ACHN (cell line): ENCODE results near the gene PTPRG.

ENCODE experiments used
- DNase-seq: peaks from one replicate; pipeline ENCODE4 v3.0.0-alpha.2; 2015
- in situ Hi-C: cut with HindIII; loops from 2 replicates; pipeline ENCODE4 v1.10.0; 2017; ENCODE audit warnings: low sequenced_read_pairs, low pct_ligation_motif_present, low pct_unique_long_range_greater_than_20kb

PTPRG gene

GRCh38 chr3:61579685-61580084, 18.3 kb downstream of the PTPRG start:
- in situ Hi-C loops = no loop called here
- DNase-seq = no peak

DNA sequence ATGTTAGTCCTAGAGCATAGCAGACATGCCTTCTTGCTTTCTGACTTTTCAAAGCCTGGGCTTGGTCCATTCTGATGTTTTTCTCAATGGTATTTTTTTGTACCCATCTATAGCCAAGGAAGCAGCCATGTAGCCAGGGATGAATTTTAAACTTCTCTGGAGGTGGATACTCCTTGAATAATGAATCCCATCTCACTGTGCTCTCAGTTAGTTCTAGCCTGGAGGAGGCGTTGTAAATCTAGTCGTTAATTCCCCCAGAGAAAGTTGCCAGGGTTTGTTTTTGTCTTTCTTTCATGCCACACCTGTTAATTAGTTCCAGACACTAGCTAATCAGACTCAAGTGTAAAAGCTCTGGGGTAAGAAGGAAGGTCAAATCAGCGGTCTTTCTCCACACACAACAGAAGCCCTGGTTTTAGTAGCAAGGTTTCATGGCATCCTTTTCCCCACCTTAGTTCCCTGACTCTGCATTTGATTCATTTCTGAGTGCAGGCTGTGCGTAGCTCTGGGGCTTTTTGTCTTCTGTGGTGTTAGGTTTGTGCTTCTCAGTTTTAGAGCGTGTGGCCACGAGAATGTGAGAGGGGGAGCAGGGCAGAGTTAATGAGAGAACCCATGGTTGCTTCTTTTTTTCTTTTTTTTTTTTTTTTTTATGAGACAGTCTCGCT, 19.7 kb downstream of the PTPRG start:
- no peak for DNase-seq
- in situ Hi-C loops = no loop called here

DNA sequence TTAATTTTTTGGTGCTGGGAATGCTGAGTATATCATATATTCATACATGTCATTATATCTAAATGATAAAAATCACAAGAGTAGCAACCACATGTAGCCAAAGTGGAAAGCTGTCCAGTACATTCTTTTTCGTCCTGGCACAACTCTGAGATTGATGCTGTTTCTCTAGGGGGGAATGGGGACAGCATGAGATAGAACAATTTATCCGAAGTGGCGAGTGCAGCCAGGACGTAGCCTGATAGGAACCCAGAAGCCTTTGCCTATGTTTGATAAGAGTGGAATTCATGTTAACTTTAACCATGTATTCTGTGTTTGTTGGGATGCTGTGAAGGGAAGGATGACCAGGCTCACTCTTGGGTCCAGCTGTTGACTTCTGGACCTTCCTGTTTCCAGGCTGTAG, 20.9 kb downstream of the PTPRG start:
- in situ Hi-C loops = no loop called here
- DNase-seq = no peak

GRCh38 chr3:61582846-61583245, 21.5 kb downstream of the PTPRG start:
- DNase-seq = no peak
- in situ Hi-C loops = no loop called here

DNA sequence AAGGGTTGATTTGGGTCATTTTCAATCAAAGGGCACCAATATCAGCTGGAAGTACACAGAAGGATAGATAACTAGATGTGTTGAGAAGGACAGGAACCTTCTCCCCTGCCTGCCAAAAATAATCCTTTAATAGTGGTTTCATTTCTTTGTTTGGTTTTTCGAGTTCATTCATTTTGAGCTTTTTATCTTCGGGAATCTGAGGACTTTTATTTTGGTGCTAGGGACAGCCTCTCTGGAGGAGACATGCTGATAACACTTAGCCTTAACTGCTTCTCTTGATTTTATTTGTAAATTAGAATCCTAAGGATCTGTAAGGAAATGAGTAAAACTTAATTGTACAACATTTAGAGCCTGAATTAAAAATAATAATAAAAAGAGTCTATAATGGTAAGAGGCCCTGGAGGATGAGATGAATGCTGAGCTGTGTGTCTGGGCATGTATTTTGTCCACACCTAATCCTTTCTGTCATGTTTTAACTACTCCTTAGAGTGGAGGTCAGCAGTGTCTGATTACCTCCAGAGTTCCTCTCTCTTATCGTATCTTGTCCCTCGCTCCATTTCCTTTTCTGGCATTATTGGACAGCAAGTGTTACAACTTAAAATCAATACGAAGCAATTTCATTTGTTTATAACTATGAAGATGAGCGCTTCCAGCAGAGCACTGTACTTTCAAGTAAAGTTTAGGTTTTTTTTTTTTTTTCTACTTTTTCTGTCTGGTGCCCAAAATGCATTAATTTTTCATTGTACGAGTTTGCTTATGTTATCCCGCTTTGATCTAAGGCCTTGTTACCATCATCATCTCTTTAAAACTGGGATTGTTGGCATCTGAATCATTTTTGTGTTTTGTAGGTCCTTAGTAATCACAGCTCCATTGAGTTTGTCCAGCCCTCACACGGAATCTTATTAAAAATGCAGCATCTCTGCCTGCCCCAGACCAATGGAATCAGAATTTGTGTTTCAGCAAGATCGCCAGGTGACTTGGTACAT, 22.8 kb downstream of the PTPRG start:
- in situ Hi-C loops = no loop called here

GRCh38 chr3:61589856-61590255, 28.5 kb downstream of the PTPRG start:
- in situ Hi-C loops = no loop called here
- peak; percentile 33 for DNase-seq

More for the DNA sequence above, 22.8 kb downstream of the PTPRG start:
- DNase-seq = no peak

GRCh38 chr3:61591300-61591699, 29.9 kb downstream of the PTPRG start:
- DNase-seq = no peak
- in situ Hi-C loops = no loop called here

GRCh38 chr3:61593446-61594029, 32.2 kb downstream of the PTPRG start:
- DNase-seq = no peak
- in situ Hi-C loops = no loop called here

DNA sequence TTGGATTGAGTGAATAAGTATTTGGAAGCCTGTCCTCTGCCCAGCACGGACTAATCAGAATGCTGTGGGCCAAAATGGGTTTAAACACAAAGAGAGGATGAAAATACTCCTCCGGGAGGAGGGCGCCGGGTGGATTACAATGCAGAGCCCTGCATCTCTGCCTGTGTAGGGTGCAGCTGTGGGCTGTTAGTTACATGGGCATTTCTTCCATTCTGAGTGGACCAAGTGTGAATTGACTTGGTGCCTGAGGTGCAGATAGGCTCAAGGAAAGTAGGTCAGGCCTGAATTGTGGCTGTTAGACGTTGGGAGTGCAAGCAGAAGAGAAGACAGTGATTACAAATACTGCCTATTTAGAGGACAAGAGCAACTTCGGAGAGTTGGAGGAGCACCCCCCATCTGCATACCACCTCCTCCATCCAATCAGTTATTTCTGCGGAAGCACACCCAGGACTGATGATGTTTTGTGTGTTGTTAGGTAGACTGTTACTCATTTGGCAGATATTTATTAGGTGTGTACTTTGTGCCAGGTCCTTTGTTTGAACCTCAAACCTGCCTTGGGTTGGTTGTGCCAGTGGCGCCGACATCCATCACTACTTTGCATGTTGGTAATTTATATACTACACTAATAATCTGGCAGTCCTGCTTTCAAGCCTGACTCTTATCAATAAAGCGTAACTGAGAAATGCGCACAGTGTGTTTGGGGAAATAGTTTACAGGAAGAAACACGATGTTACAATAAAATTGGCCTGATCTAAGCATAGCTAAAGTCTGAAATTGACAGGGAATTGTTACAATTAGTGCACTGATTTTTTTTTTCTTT, 33.0 kb downstream of the PTPRG start:
- in situ Hi-C loops = no loop called here
- DNase-seq = no peak

- no peak for DNase-seq
- in situ Hi-C loops = no loop called here
These were observed 33.6 kb downstream of the PTPRG start for GRCh38 chr3:61594964-61595285.

DNA sequence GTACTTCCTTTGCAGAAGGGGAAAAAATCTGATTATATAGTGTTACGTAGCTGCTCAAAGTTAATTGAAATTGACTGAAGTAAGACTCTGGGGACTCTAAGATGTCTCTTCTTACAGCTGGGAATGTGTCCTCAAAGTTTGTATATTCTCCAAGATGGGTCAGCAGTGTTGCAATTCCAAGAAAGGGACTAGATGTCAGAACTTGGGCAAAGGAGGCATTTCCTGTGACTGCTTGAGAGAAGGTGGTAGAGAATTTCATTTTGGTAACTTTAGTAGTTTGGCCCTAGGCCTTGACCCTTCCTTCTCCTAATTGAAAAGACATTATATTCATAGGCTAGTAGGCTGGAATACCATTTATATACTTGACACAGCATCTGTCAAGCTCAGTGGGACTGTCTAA, 33.9 kb downstream of the PTPRG start:
- in situ Hi-C loops = no loop called here

GRCh38 chr3:61595826-61596225, 34.5 kb downstream of the PTPRG start:
- in situ Hi-C loops = no loop called here

More for the DNA sequence above, 33.9 kb downstream of the PTPRG start:
- no peak for DNase-seq

DNA sequence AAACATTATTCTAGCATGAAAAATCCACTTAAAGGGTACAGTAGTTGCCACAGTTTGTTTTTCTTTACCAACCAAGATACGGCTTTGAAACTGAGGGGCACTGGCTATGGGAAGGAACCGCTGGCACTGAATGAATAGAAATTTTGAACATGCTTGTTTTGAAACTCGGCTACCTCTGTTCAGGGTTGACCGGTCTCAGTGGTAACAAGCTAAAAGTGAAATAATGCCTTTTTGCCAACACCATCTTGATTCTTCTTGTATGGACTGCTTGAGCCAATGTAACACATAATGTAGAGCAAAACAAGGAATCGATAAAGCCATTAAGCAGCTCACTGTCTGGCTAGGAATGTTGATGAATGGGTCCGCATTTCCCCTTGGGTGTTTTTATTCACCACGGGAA, 36.5 kb downstream of the PTPRG start:
- in situ Hi-C loops = no loop called here
- DNase-seq = no peak

More at GRCh38 chr3:61595826-61596225, 34.5 kb downstream of the PTPRG start:
- no peak for DNase-seq

- in situ Hi-C loops = no loop called here
- no peak for DNase-seq
These were observed 38.8 kb downstream of the PTPRG start for GRCh38 chr3:61600195-61600594.

GRCh38 chr3:61601831-61602230, 40.5 kb downstream of the PTPRG start:
- no peak for DNase-seq
- in situ Hi-C loops = no loop called here

DNA sequence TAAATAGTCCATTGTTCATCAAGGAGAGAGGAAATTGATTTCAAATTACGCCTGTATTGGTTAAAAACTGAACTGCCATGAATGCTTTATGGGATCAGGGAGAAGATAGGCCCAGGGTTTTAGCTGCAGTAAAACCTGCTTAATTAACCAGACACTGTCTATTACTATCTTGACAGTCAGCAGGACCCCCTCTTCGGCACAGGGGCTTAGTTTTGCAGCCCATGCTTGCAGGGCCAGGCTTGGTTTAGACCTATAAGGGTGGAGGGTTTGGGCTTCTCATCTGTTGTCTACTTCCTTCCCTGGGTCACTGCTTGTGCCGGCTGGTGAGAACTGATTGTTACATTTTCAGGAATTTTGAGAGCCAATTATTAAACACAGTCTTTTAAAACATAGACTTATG, 41.1 kb downstream of the PTPRG start:
- DNase-seq = no peak
- in situ Hi-C loops = no loop called here

DNA sequence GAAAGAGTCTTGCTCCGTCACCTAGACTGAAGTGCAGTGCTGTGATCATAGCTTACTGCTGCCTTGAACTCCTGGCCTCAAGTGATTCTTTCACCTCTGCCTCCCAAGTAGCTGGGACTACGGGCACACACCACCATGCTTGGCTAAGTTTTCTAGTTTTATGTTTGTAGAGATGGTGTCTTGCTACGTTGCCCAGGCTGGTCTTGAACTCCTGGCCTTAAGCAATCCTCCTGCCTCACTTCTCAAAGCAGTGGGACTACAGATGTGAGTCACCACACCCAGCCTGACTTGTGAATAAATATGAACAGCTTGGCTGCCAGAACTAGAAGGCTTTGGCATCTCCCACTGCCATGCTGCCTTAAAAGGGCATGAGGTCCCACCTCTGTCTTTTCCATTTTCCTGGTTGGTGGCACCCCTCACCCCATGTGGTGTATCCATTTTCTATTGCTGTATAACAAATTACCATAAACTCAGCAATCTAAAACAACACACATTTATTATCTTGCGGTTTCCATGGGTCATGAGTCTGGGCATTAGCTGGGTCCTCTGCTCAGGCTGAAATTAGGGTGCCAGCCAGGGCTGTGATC, 44.3 kb downstream of the PTPRG start:
- no peak for DNase-seq
- in situ Hi-C loops = no loop called here

GRCh38 chr3:61606196-61606595, 44.8 kb downstream of the PTPRG start:
- no peak for DNase-seq
- in situ Hi-C loops = no loop called here
